ENCODE measurements around the gene GPR3. TPM values are rescaled to one million over a fixed set of nuclear protein-coding genes. Genes with fewer than 3 reads are reported as not detected.
"Not testable (repeated sequence)": the region's sequence is repeated elsewhere in the genome, so short reads cannot be mapped to it uniquely, and the experiment has no call there.

GPR3 gene
- total RNA-seq, 1 donor from 2014 or later = not detected

- no peak for TF ChIP-seq CTCF (IDR thresholded peaks at IDR 0.05; ENCODE audit: insufficient read depth, low read length, severe bottlenecking)
- FAIRE-seq = no peak
These were observed 11.5 kb downstream of the GPR3 start for GRCh38 chr1:27403931-27404330.

DNA sequence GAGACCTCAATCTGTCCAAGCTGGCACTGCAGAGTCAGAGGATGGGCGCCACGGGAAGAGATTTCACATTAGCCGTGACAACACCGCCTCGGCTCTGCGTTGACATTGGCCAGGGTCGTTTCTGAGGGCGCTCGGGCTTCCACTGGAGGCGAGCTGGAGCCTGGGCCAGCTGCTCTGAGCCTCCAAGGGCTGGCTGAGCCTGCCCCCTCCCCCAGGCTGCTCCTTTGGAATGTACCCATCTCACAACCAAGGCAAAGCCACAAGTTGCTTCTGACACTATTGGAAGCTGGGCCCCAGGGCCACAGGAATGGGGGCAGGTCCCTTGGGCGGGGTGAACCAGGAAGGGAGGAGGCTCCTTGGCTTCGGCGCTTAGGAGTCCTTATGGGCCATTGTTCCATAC lies 12.7 kb downstream of the GPR3 start:
- no peak overlapping the region for H3K4me3 ChIP-seq (ENCODE audit: low read depth, low read length)
- H3K36me3 ChIP-seq (ENCODE audit: control insufficient read depth, insufficient read depth, low read length) = peaks cover 21% of the 10 kb centered on the region
- FAIRE-seq (no peak), DNase-seq (ENCODE audit: low read depth) (no peak)
- TF ChIP-seq CTCF (IDR thresholded peaks at IDR 0.05; ENCODE audit: insufficient read depth, low read length, severe bottlenecking) = no peak
- no peaks in the 10 kb centered on the region for H3K27me3 ChIP-seq (ENCODE audit: control insufficient read depth, insufficient read depth, low read length)

More at GRCh38 chr1:27403931-27404330, 11.5 kb downstream of the GPR3 start:
- no peaks in the 10 kb centered on the region for H3K27me3 ChIP-seq (ENCODE audit: control insufficient read depth, insufficient read depth, low read length)
- no peak for DNase-seq (ENCODE audit: low read depth)
- H3K36me3 ChIP-seq (ENCODE audit: control insufficient read depth, insufficient read depth, low read length) = peaks cover 16% of the 10 kb centered on the region
- H3K4me3 ChIP-seq (ENCODE audit: low read depth, low read length) = no peak overlapping the region

DNA sequence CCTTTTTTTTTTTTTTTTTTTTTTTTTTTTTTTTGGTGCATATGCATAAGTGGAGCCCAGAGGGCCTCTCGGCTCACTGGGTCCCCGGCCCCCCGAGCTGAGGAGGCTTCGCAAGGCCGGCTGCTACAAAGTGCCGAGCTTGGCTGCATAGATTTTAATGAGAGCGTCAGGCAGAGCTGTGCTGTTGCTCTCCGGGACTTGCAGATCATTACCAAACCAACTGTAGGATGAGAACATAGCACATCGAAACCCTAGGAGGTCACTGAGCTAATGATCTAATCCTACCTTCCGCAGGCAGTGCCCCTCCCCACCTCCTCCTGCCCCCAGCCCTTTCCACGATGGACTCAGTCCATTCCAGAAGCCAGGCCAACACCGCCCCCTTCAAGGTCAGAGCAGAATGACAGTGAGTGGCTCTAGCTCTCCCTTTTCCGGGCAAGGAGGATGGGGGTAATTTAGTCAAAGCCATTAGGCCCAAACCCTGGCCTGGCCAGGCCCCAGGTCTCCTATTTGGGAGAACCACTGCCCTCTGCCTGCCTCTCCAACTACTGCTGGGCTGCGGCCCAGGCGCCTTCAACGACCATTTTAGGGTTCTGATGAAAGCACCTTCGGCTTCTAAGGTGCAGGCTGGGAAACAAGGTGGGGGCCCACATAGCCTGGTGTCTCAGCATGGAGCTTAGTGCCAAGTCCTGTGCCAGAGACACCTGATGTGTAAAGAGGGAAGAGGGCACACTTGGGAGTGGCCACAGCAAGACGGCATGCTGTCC lies 13.4 kb downstream of the GPR3 start:
- not testable (repeated sequence) for H3K27me3 ChIP-seq (ENCODE audit: control insufficient read depth, insufficient read depth, low read length); H3K4me3 ChIP-seq (ENCODE audit: low read depth, low read length); DNase-seq (ENCODE audit: low read depth)
- FAIRE-seq = peak; percentile 70
- peaks cover 24% of the 10 kb centered on the region for H3K36me3 ChIP-seq (ENCODE audit: control insufficient read depth, insufficient read depth, low read length)

- H3K27me3 ChIP-seq (ENCODE audit: control insufficient read depth, insufficient read depth, low read length) = no peaks in the 10 kb centered on the region
- no peak overlapping the region for H3K4me3 ChIP-seq (ENCODE audit: low read depth, low read length)
- DNase-seq (ENCODE audit: low read depth) (no peak), FAIRE-seq (peak; percentile 77)
- TF ChIP-seq CTCF (IDR thresholded peaks at IDR 0.05; ENCODE audit: insufficient read depth, low read length, severe bottlenecking) = no peak
- H3K36me3 ChIP-seq (ENCODE audit: control insufficient read depth, insufficient read depth, low read length) = peaks cover 27% of the 10 kb centered on the region
These were observed 13.9 kb downstream of the GPR3 start for GRCh38 chr1:27406362-27406680.

DNA sequence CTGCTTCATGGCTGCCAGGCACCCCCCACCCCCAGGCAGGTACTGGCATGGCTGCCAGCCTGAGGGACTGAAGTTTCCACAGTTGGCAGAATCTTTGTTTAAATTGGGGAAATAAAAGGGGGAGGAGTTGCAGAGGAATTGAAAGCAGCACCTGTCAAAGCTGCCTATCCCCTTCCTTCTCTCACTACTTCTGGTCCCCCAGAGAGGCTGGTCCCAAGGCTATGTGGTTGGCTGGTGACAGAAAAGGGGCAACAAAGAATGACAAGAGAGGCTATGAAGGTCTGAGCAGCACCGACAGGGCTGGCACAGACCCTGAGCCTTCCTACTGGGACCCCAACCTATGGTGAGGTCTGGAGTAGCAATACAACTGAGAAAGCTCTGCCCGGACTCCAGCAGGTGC lies 14.4 kb downstream of the GPR3 start:
- peak; percentile 91 for FAIRE-seq
- not testable (repeated sequence) for H3K27me3 ChIP-seq (ENCODE audit: control insufficient read depth, insufficient read depth, low read length); DNase-seq (ENCODE audit: low read depth); H3K4me3 ChIP-seq (ENCODE audit: low read depth, low read length)
- peaks cover 28% of the 10 kb centered on the region for H3K36me3 ChIP-seq (ENCODE audit: control insufficient read depth, insufficient read depth, low read length)

- Histone ChIP-seq H3K36me3 (ENCODE audit: control insufficient read depth, insufficient read depth, low read length) (peaks cover 36% of the 10 kb centered on the region), H3K27me3 (ENCODE audit: control insufficient read depth, insufficient read depth, low read length) (no peaks in the 10 kb centered on the region), H3K4me3 (ENCODE audit: low read depth, low read length) (no peak overlapping the region)
- peak; percentile 51 for DNase-seq (ENCODE audit: low read depth)
- no peak for TF ChIP-seq CTCF (IDR thresholded peaks at IDR 0.05; ENCODE audit: insufficient read depth, low read length, severe bottlenecking)
- FAIRE-seq = peak; percentile 23
These were observed 15.7 kb downstream of the GPR3 start for GRCh38 chr1:27408151-27408550.

DNA sequence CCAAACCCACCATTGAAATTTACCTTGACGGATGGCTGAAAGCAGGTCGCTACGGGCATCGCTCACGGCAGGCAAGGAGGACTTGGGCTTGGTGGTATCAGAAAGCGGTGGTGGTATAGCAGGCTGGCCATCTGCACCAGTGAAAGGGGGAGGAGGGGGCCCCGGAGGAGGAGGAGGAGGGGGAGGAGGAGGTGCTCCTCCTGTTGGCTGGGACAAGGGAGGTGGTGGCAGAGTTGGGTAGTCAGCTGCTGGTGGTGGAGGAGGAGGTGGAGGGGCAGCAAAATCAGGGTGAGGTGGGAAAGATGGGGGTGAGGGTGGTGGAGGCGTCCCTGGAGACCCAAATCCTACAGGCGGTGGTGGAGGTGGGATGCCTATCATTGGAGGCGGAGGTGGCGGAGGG lies 17.2 kb downstream of the GPR3 start:
- no peak for TF ChIP-seq CTCF (IDR thresholded peaks at IDR 0.05; ENCODE audit: insufficient read depth, low read length, severe bottlenecking)
- H3K4me3 ChIP-seq (ENCODE audit: low read depth, low read length) = no peak overlapping the region
- FAIRE-seq (no peak), DNase-seq (ENCODE audit: low read depth) (no peak)
- no peaks in the 10 kb centered on the region for H3K27me3 ChIP-seq (ENCODE audit: control insufficient read depth, insufficient read depth, low read length)
- peaks cover 41% of the 10 kb centered on the region for H3K36me3 ChIP-seq (ENCODE audit: control insufficient read depth, insufficient read depth, low read length)
